Transverse colon (tissue), 3 donors: Measurements from ENCODE around the gene ONECUT1.

ENCODE experiments used
- EP300 ChIP-seq: sonication (generic); formaldehyde crosslinking; IDR thresholded peaks from one replicate; pipeline ENCODE4 v1.6.1; 2017; ENCODE audit warnings: antibody characterized with exemption, low read depth
- POLR2A ChIP-seq: fragments of 450-650 bp; IDR thresholded peaks from one replicate; pipeline ENCODE4 v1.6.1; 2016; ENCODE audit warnings: antibody characterized with exemption, mild to moderate bottlenecking, moderate library complexity
- TF ChIP-seq, protein P1 (sequence below), 5 experiments: fragments of 200-600 bp in 3 of 5; fragments of 450-650 bp in 2 of 5; sonication (generic) in 3 of 5; IDR thresholded peaks; 1 replicate in 2 of 5; 2 replicates in 3 of 5; pipeline ENCODE4 v1.5.1; 2016 to 2017; ENCODE audit warnings: antibody characterized with exemption in 5 of 5, inconsistent platforms in 3 of 5, mild to moderate bottlenecking in 2 of 5, moderate library complexity in 1 of 5

GRCh38 chr15:52801748-52802085, 11.6 kb upstream of the ONECUT1 start:
- TF ChIP-seq, protein P1, sequence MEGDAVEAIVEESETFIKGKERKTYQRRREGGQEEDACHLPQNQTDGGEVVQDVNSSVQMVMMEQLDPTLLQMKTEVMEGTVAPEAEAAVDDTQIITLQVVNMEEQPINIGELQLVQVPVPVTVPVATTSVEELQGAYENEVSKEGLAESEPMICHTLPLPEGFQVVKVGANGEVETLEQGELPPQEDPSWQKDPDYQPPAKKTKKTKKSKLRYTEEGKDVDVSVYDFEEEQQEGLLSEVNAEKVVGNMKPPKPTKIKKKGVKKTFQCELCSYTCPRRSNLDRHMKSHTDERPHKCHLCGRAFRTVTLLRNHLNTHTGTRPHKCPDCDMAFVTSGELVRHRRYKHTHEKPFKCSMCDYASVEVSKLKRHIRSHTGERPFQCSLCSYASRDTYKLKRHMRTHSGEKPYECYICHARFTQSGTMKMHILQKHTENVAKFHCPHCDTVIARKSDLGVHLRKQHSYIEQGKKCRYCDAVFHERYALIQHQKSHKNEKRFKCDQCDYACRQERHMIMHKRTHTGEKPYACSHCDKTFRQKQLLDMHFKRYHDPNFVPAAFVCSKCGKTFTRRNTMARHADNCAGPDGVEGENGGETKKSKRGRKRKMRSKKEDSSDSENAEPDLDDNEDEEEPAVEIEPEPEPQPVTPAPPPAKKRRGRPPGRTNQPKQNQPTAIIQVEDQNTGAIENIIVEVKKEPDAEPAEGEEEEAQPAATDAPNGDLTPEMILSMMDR (IDR thresholded peaks at IDR 0.05), result no peak
- TF ChIP-seq POLR2A, result no peak
- no peak for TF ChIP-seq EP300
